H1 (cell line): ENCODE results near the gene LRRFIP1. TPM values are rescaled to one million over a fixed set of nuclear protein-coding genes. Genes with fewer than 3 reads are reported as not detected.
A peak's percentile ranks its signal among the peaks of the same experiment; 100 is the strongest.

Experiments
- ASH2L ChIP-seq: fragments of 200-600, 300-600 bp; sonication (generic); IDR thresholded peaks from one replicate; pipeline ENCODE4 v1.7.1; 2017; ENCODE audit warnings: low read length
- CEBPB ChIP-seq: IDR thresholded peaks from 2 replicates; pipeline ENCODE4 v1.6.1; 2012; ENCODE audit warnings: low read depth, low read length
- HDAC2 ChIP-seq, 2 experiments: fragments of 300-600 bp in 1 of 2; sonication (generic) in 1 of 2; IDR thresholded peaks; 2 replicates each; pipeline ENCODE4 v1.6.1; 2011 to 2012; ENCODE audit warnings: low read depth in 2 of 2, low read length in 2 of 2, mild to moderate bottlenecking in 2 of 2, moderate library complexity in 2 of 2, borderline replicate concordance in 1 of 2, inconsistent platforms in 1 of 2
- KDM4A ChIP-seq: IDR thresholded peaks from one replicate; pipeline ENCODE4 v1.7.1; 2012; ENCODE audit warnings: low read depth, mild to moderate bottlenecking, moderate library complexity, low read length, inconsistent platforms; ENCODE audit not compliant: severe bottlenecking
- KDM5A ChIP-seq: fragments of 200-600 bp; IDR thresholded peaks from 2 replicates; pipeline ENCODE4 v1.7.1; 2012; ENCODE audit warnings: mild to moderate bottlenecking, low read length, inconsistent platforms, mixed read lengths
- PHF8 ChIP-seq: fragments of 200-600 bp; sonication (generic); conservative IDR thresholded peaks from 2 replicates; pipeline ENCODE4 v1.7.1; 2012; ENCODE audit warnings: low read depth, mild to moderate bottlenecking, inconsistent platforms, low read length, moderate library complexity
- POLR2AphosphoS5 ChIP-seq: IDR thresholded peaks from 2 replicates; pipeline ENCODE4 v1.6.1; 2011; ENCODE audit warnings: low read depth, low read length
- RAD21 ChIP-seq, 2 experiments: IDR thresholded peaks in 1 of 2; conservative IDR thresholded peaks in 1 of 2; 2 replicates each; pipeline ENCODE4 v1.6.1; 2011; ENCODE audit warnings: low read depth in 2 of 2, low read length in 2 of 2, improper control_type of control experiment in 1 of 2, inconsistent platforms in 1 of 2, mild to moderate bottlenecking in 1 of 2, moderate library complexity in 1 of 2
- SAP30 ChIP-seq: fragments of 300-600 bp; sonication (generic); IDR thresholded peaks from 2 replicates; pipeline ENCODE4 v1.7.1; 2012; ENCODE audit warnings: low read length, moderate library complexity, mild to moderate bottlenecking, inconsistent platforms; ENCODE audit not compliant: insufficient read depth, insufficient replicate concordance
- SP1 ChIP-seq: IDR thresholded peaks from 2 replicates; pipeline ENCODE4 v1.6.1; 2011; ENCODE audit warnings: low read depth, low read length
- SP4 ChIP-seq: IDR thresholded peaks from 2 replicates; pipeline ENCODE4 v1.6.1; 2012; ENCODE audit warnings: low read length, inconsistent platforms
- TAF1 ChIP-seq: IDR thresholded peaks from 2 replicates; pipeline ENCODE4 v1.6.1; 2011; ENCODE audit warnings: mild to moderate bottlenecking, low read depth, low read length
- TAF7 ChIP-seq: optimal IDR thresholded peaks from 2 replicates; pipeline ENCODE3; 2011; ENCODE audit warnings: low read depth, mild to moderate bottlenecking, inconsistent platforms, low read length, moderate library complexity, borderline replicate concordance
- polyA plus RNA-seq, 7 experiments: library from polyadenylated mRNA; depleted of rRNA in 3 of 7; stranded (reverse) in 5 of 7; unstranded in 2 of 7; fragments of >200 nt in 5 of 7; fragments of 200-250 nt in 2 of 7; gene quantifications; 1 replicate in 5 of 7; 2 replicates in 1 of 7; 4 replicates in 1 of 7; pipeline versions ENCODE4 v1.2.1 to v1.2.3, GENCODE V29; 2011 to 2013; ENCODE audit warnings: missing spikeins in 2 of 7, mixed read lengths in 2 of 7
- total RNA-seq: library from RNA; stranded (reverse); fragmentation: NEBNext Ultra II Directional; extraction: Animal tissue kit (Norgen Biotek cat#: 25700); gene quantifications from 2 replicates; pipeline ENCODE4 v1.2.1, GENCODE V29; 2021
- TF ChIP-seq, protein P1 (sequence below), 3 experiments: IDR thresholded peaks; 1 replicate in 2 of 3; 2 replicates in 1 of 3; pipeline versions ENCODE4 v1.5.1 to v1.6.1; 2011; ENCODE audit warnings: low read length in 3 of 3, mild to moderate bottlenecking in 3 of 3, inconsistent platforms in 2 of 3, low read depth in 1 of 3, moderate library complexity in 1 of 3; ENCODE audit not compliant: insufficient read depth in 1 of 3; ENCODE audit errors: control extremely low read depth in 1 of 3

The LRRFIP1 gene
- total and polyA plus RNA-seq, 2 of the 8 experiments (the other 6 are each of a cell fraction or from before 2014, with no cell fraction given): 12.1 to 75.8 TPM

DNA sequence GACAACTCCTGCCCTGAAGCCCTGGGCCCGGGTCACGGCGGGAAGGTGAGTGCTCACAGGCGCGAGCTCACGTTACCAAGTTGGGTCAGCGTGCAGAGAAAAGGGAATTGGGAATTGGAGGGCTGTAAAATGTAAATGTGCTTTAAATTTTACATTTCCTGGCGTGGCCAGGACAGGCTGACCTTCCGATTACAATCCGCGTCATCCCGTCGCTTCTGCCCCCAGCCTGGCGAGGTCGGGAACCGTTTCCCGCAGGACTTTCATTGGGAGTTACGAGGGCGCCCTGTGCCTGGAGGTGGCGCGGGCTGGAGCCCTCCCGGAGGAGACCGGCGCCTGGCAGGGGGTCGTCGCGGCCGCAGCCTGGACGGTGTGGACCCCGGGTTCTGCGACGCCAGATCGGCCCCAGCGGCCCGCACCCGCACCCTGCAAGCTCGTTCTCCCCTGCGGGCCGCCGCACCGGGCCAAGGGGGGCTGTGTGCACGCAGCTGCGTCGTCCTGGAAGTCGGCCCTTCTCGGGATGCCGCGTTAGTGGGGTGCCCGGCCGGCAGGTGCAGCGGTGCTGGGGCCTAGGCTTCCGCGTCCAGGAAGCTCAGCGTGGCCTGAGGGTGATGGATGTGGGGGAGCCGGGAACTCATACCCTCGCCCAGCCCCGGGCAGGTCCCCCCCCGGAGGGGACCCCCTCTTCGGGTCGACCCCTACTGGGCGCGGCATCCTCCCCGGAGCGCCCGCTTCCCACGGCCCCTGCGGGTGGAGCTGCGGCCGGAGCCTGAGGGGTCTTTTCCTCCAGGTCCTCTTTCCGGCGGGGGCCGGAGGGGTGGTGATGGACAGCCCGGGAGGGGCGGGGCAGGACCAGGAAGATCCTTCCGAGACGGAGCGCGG lies 63.9 kb downstream of the LRRFIP1 start (continued):
- TF ChIP-seq SP1: no peak
- 0 out of 2 replicates have a peak, but pooled peaks have one; percentile 20 for TF ChIP-seq TAF1
- TF ChIP-seq HDAC2 (IDR thresholded peaks at IDR 0.05; ENCODE audit: borderline replicate concordance in 1 of 2, low read depth in 2 of 2, low read length in 2 of 2): peak in 1 of 2 experiments; percentile 49; a peak in 1 of 4 replicates
- TF ChIP-seq POLR2AphosphoS5: no peak
- TF ChIP-seq KDM5A: no peak
- no peak for TF ChIP-seq SAP30
- peak; percentile 90 for TF ChIP-seq KDM4A
- no peak for TF ChIP-seq TAF7
- TF ChIP-seq PHF8: peak; percentile 39; the same call in 1 of the 2 replicates
- TF ChIP-seq CEBPB: no peak
- no peak for TF ChIP-seq SP4
- no peak for TF ChIP-seq RAD21 (IDR thresholded peaks at IDR 0.05 in 1 of 2, conservative IDR thresholded peaks at IDR 0.05 in 1 of 2; ENCODE audit: low read depth in 2 of 2, low read length in 2 of 2)
- peak; percentile 70 for TF ChIP-seq ASH2L
- TF ChIP-seq, protein P1, sequence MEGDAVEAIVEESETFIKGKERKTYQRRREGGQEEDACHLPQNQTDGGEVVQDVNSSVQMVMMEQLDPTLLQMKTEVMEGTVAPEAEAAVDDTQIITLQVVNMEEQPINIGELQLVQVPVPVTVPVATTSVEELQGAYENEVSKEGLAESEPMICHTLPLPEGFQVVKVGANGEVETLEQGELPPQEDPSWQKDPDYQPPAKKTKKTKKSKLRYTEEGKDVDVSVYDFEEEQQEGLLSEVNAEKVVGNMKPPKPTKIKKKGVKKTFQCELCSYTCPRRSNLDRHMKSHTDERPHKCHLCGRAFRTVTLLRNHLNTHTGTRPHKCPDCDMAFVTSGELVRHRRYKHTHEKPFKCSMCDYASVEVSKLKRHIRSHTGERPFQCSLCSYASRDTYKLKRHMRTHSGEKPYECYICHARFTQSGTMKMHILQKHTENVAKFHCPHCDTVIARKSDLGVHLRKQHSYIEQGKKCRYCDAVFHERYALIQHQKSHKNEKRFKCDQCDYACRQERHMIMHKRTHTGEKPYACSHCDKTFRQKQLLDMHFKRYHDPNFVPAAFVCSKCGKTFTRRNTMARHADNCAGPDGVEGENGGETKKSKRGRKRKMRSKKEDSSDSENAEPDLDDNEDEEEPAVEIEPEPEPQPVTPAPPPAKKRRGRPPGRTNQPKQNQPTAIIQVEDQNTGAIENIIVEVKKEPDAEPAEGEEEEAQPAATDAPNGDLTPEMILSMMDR (IDR thresholded peaks at IDR 0.05; ENCODE audit: control extremely low read depth in 1 of 3, insufficient read depth in 1 of 3, low read depth in 1 of 3, low read length in 3 of 3): no peak
- TF ChIP-seq, all 59 proteins: peak for 9
